ENCODE measurements around the gene FAM187B.

DNA sequence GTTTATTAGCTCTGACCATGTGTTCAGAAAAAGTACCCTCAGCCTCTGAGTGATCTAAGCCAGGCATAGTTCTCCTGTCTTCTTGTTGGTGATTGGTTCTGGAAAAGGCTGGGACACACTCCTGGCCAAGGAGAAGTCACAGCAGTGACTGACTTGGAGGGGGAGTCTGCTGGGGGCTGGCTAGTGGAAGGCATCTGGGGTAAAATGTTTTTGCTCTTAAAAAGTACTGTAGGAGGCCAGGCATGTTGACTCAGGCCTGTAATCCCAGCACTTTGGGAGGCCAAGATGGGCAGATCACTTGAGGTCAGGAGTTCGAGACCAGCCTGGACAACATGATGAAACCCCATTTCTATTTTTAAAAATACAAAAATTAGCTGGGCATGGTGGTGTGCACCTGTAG is 21.7 kb downstream of the FAM187B start:
- TF ChIP-seq GATA2 (IDR thresholded peaks at IDR 0.05; ENCODE audit: low read depth, low read length) (no peak), GATA3 (IDR thresholded peaks at IDR 0.05; ENCODE audit: low read depth, low read length) (no peak)
